GM19193 (cell line): Measurements from ENCODE around the gene CRNKL1.

Experiments
- POLR2A ChIP-seq: IDR thresholded peaks from 4 replicates; pipeline ENCODE4 v1.6.1; 2011; ENCODE audit not compliant: insufficient read depth, insufficient read length; ENCODE audit errors: extremely low read depth

Gene CRNKL1

DNA sequence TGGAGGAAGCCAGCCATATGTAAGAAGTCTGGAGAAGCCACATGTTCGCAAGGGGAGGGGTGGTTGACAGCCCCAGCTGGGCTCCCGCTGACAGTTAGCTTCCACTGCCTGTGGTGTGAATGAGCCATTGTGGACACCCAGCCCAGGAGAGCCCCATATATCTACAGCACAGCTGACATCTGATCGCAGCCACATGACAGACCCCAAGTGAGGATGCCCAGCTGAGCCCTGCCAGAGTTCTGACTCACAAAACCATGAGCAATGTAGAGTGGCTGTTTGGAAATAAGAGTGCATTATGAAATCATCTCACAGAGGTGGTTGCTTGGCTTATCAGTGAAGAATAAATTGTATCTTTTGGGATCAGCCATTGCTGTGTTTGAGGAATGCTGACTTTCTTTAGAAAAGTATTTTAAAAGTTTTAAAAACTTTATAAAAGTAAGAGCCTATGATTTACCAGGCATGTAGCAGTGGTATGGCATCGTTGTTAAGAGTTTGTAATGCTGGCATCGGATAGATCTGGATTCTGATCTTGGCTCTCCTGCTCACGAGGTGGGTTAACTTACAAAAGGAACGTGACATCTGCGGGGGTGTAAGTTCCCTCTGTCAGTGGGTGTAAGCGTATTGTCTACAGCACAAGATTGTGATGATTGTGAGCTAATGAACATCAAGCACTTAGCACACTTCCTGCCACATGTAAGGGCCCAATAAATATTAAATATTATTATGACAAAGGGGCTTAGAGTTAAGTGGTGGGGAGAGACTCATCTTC is 24.2 kb upstream of the CRNKL1 start:
- TF ChIP-seq POLR2A = no peak

DNA sequence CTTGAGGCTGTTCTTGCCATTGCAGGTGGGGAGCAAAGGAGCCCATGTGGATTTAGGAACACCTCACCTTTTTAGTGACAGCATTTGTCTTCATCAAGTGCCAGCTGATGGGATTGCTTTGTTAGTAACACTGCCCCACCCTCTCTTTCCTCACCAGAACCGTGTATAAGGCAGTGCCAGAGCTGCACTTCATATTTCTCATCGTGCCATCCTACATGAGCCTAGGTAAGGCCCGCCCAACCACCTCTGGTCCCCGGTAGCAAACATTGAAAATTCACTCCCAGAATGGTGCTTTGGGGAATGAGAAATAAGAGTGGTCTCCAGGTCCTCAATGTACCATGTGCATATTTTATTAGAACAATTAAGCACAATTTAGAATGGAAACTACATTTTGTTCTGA is 22.8 kb upstream of the CRNKL1 start:
- no peak for TF ChIP-seq POLR2A

DNA sequence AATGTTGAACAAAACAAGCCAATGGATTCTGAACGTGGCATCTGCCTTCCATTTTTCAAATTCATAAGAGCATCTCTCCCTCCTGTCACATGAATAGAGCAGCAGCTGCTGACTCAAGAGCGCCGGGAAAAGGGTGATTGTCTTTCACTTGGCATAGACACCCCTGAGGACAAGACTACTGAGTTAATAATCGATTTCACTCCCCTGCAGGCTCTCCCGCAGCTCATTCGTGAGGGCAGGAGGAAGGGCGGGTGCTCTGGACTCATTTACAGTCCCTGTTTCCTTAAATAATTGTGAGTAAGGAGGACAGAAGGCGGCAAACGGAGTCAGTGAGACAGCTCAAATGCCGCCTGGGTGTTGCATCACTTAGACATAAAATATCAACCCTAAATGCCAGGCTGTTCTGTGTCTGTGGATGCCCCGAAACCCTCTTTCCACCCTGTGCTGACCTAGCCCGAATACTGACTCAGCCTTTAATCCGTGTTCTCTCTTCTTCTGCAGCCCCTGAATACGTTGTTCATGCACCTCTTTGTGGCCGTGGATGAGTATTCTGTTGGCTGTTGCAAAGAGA is 21.6 kb upstream of the CRNKL1 start:
- TF ChIP-seq POLR2A = no peak

DNA sequence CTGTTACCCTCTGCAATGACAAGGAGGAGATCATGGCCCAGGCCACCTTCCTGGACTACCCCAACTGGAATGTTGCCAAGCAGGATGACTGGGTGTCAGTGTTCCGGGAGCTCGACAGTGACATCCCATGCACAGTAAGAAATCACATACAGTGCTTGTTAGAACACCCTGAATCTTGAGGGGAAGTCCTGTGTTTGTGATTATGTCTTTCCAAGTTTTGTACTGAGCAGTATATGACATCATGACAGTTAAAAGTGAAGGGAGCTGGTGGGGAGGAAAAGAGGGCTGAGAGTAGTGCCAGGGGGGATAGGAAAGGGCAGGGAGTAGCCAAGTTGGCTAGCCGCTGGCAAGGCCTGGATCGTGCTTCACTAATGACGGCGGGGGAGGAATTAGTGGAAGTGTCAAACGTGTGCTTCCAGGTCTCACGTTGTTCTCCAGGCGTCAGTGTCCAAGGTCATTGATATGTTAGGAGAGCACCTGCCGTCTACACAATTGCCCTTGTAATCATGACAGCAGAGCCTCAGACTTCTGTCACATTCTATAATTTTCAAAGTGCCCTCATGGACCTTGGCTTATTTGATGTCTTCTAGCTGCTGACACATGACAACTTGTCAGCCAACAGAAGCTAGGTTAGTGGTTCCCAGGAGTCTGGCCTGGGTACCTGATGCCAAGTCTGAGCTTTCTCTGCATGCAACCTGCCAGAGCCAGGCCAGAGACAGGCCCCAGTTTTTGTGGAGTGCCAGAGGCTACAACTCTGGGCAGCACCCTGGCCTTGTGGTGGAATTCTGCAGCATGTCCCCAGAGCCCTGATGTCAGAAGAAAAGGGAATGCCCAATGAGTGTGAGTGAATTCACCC is 18.8 kb upstream of the CRNKL1 start:
- no peak for TF ChIP-seq POLR2A

DNA sequence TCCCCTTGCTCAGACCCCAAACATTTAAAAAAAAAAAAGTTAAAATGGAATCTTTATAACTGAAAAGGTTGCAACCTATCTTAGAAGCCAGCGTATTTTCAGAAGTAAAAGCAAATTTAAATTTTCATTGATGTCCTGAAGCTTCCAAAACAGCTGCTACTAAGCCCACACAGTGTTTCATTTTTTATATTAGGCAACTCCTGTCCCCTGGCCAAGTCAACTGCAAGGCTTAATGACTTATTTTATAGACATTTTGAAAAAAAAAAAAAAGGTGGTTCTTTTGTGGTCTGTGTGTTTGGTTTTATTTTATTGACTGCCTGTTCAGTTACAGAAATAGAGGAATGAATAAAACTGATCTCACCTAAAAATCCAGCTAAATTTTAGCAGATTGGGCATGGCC is 13.1 kb upstream of the CRNKL1 start:
- no peak for TF ChIP-seq POLR2A

DNA sequence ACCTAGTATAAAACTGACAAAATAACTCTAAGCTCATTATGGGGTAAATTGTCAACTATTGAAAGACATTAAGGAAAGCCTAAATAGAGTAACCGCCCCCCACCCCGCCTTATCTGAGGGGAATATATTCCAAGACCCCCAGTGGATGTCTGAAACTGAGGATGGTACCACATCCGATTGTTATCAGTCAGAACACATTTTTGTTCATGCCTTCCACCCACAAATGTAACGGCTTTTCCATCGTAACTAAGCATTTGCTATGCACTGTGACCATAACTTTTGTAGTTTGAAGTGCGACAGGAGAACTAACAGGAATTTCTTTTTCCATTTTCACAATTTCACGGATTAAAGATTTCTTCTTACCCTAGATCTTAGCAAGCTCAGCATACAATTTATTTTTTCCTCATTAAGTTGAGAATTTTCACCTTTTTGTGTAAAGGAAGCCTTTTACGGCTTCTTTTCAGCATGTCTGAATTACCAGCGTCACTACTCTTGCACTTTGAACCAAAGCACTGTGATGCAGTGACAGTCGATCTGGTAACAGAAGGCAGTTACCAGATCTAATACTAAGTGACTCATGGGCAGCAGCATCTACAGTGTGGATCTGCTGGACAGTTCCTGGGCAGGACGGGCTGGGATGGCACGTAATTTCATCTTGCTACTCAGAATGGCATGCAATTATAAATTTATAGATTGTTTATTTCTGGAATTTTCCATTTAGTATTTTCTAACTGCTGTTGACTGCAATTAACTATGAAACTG is 11.9 kb upstream of the CRNKL1 start:
- TF ChIP-seq POLR2A = no peak

DNA sequence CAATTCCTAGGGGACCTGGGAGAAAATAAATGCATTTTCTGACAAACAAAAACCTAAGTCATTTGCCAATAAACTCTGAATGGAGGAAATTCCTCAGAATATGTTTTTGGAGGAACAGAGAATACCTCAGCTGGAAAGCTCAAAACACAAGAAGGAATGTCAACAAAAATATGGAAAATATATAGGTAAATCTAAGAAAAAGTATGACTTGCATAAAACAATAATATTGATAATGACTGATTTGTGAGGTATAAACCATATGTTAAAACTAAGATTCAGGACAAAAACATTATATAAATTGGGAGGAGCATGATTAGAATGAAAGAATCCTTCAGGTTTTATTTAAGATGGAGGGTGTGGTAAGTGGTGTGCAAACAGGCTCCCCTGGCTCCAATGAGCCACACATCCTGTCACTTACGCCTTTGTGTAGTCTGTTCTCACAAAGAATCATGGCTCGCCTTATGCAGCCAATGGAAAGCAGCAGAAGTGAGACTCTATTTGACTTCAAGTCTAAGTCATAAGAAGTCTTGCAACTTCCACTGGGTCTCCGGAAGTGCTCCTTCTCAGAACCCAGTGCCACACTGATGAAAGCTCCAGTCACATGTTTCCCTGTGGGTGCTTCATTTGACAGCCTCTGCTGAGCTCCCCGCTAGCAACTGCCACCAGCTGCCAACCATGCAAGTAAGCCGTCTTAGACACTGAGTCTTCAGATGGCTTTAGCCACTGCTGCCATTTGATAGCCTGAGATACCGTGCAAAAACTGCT is 8.2 kb upstream of the CRNKL1 start:
- no peak for TF ChIP-seq POLR2A

DNA sequence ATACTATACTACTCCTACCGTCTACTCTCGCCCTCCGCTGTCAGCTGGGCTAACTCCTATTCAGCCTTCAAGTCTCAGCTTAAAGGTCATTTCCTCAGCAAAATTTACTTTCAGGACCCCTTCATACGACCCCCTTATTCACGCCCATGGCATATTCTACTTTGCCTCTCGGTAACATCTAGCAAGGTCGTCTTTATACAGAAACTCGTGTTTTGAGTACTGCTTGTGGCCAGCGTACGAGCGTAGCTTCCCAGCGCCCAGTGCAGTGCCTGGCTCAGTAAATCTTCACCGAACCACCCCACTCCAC is 546 bp downstream of the CRNKL1 start:
- no peak for TF ChIP-seq POLR2A

DNA sequence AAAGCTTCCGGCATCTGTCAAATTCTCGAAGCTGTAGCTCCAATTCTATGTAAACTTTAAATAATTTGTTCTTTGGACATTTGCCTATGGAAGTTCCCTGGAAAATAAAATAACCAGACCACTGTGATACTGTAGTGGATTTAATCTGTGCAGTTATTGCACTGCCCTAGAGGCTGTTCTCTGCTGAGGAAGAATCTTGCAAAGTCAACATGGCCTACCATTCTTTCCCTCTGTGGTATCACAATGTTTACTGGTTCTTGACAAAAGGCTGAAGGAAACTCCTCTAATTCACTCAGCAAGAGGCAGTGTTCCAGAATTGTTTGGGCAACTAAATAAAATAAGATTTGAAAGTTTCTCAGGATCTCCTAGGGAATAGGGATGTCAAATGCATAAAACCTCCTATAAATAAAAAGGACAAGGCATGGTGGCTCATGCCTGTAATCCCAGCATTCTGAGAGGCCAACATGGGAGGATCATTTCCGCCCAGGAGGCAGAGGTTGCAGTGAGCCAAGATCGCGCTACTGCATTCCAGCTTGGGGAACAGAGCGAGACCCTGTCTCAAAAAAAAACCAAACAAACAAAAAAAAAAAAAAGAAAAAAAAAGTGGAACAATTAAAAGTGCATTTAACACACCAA is 12.4 kb downstream of the CRNKL1 start:
- no peak for TF ChIP-seq POLR2A

DNA sequence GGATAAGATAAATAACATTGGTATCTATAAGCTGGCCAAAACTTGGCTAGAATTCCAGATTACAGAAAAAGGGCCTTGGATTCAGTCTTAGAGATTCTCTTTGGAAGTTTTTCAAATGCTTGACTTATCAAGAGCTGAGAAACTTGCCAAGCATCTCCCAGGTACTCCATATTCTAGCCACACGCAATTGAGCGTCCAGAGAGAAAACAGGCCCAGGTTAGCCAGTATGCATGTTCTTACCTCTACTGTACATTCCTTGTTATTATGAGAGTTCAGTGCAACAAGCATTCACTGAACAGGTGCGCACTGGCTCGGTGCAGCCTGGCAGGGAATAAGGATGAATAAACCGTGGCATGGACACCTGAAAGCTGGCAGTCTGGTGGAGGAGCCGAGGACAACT is 13.7 kb downstream of the CRNKL1 start:
- TF ChIP-seq POLR2A = no peak

DNA sequence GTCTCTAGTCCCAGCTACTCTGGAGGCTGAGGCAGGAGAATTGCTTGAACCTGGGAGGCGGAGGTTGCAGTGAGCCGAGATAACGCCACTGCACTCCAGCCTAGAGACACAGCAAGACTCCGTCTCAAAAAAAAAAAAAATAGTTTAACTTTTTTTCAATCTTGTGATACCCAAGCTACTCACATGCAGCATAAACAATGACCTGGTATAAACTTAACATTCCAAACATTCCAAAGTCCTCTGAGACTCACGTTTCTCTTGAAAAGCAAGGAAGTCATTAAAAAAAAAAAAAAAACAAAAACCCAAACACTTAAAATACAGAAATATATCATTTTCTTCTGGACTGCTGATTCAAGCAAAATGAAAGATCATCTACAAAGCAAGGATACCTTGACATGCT is 14.3 kb downstream of the CRNKL1 start:
- TF ChIP-seq POLR2A = no peak

DNA sequence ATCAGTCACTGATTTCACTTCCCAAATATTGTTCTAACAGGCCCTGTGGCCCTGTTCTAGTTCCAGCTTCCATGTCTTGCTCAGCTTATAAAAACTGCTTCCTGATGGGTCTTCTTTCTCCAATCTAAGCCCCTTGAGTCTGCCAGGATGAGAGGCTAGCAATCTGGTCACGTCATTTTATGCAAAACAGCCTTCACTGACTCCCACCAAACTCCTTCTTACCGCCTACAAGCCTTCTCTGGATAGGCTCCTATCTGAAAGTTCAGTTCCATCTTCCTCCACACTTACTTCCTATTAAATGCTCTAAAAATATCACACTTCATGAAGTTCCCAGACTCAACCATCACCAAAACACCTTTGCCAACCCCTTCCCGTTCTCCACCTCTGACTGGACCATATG is 15.5 kb downstream of the CRNKL1 start:
- TF ChIP-seq POLR2A = no peak

DNA sequence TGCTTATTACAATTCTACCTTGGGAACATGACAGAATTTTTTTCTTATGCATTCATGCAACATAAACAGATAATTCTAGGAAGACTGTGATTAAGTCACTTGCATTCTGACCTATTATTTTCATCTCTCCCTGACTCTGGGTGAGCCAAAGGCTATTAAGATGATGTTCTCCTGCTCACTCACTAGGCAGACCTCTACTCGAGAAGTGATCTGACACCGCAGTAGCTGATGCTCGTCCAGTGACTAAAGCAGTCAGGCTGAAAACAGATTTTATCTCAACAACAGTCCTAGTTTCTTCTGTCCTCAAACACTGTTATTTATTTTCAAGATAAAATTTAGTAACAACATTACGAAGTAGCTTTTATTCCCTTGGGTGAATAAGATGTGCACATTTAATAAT is 17.8 kb downstream of the CRNKL1 start:
- TF ChIP-seq POLR2A = no peak

DNA sequence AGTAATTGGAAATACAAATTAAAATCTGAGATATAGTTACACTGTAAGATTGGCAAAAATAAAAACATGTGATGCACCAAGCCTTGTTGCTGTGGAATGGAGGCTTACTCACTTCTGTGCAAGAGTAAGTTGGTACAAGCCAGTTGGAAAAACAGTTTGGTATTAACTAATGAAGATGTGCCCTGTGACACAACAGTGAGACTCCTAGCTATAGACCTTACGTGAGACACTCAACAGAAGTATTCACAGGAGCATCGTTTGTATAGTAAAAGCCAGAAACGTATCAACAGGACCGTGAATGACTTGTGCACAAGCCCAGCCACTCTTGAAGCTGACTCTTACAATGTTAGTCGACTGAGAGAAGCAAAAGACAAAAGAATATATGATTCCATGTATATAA is 20.5 kb downstream of the CRNKL1 start:
- no peak for TF ChIP-seq POLR2A
